ENCODE measurements around the gene TRPV4.

TRPV4 gene

GRCh38 chr12:109827566-109828550 is 5.3 kb downstream of the TRPV4 start:
- no peak for DNase-seq

GRCh38 chr12:109827080-109827479 is 6.1 kb downstream of the TRPV4 start:
- no peak for DNase-seq

GRCh38 chr12:109824731-109825130 is 8.5 kb downstream of the TRPV4 start:
- DNase-seq = no peak

DNA sequence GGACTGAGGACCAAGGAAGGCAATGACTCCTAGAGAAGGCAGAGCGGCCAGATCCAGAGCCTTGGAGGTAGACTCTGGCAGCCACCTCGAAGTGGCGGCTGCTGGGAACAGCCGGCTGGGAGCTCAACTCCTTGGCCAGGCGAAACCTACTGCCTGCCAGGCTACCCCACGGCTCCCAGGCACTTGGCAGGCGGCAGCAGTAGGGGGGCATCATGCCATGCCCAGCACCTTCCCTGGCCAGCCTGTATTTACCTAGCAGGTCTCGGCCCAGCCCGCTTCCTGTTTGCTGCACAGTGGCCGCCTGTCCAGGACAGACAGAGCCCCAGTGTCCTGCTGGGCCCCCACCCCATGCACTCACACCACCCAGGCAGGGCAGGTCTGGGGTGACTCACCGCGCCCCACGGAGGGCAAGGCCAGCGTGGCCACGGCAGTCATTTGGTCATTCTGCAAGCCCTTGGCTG is 10.2 kb downstream of the TRPV4 start:
- peak; percentile 24 for DNase-seq

DNA sequence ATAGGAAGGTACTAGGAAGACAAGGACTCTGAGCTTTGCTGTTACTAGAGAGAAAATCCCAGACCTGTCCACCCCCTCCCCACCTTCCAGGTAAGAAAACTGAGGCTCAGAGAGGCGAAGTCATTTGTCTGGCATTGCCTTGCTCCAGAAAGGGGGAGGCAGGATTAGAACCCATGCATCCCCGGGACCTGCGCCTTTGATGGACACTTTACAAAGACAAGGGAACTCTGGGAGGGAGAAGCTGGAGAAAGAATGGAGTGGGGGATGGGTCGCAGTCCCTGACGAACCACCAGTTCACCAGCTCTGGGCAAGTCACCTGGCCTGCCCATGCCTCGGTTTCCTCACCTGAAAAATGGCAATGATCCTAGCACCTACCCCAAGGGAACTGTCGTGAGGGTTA is 10.8 kb downstream of the TRPV4 start:
- DNase-seq = no peak

DNA sequence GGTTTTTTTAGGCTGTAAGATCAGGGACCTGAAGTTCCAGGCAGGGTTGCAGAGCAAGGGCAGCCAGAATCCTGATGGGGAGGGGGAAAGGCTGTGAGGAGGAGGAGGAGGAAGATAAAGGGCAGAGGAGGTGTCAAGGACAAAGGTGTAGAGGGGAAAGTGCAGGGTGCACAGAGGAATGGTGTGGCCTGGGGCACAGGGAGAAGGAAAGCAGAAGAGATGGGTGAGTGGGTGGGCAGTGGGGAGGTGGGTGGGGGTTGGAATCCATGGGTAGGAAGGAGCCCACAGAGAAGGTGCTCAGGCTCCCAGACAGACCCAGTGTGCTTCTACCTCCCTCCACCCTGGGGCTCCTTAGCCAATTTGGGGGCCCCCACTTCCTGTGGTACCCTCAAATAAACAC is 11.2 kb downstream of the TRPV4 start:
- no peak for DNase-seq

GRCh38 chr12:109820816-109821381 is 12.3 kb downstream of the TRPV4 start:
- peak; percentile 76 for DNase-seq

DNA sequence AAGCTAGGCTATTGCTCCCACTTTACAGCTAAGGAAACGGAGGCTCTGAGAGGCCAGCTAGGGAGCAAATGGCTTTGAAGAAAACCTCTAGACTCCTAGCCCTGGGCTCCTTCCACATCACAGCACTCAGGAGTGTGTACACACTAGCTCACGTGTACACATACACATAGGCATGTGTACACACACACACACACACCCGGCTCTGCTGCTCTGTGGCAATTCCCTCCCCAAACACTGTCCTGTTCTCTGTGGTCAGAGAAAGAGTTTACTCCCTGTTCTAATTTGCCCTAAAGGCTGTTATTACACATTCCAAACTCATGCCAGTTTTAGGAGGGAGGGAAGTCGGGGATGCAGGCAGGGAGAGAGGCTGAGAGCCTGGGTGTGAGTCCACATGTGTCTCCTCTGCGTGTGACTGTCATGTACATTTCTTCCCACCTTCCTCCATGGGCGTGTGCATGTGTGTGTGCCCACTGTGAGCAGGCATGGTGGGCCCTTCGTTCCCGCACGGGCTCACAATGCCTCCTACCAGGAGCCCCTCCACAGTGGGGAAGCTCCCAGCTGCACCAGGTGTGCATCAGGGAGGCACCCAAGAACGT is 14.2 kb downstream of the TRPV4 start:
- no peak for DNase-seq

DNA sequence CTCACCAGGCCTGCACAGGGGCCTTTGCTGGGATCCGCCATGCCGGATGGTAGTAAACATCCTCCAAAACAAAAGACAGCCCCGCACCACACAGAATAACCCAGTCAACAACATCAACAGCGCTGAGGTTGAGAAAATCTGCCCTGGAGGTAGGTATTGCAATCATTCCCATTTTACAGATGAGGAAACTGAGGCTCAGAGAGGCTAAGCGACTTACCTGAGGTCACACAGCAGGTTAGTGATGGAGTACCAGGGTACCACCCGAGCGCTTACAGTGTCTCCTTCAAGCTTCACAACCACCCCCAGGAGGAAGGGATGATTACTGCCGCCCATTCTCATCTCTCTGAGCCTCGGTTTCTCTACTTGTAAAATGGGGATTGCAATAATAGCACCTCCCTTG is 14.9 kb downstream of the TRPV4 start:
- no peak for DNase-seq

DNA sequence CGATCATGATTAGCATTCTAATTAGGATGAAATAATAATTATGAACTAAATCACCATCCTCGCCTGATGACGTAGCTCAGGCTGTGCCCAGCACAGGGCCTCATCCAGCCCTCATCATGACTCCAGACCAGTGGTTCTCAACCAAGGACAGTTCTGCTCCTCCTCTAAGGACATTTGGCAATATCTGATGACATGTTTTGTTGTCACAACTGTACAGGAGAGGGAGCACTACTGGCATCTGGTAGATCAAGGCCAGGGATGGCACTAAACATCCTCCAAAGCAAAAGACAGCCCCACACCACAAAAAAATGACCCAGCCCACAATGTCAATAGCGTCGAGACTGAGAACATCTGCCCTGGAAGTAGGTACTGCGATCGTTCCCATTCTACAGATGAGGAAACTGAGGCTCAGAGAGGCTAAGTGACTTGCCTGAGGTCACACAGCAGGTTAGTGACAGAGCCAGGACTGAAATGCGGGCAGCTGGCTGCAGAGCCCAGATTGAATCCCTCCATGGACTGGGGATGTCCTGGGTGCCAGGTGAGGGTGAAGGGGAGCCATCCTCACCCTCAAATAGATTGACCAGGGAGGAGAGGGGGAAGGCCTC is 15.5 kb downstream of the TRPV4 start:
- DNase-seq = no peak

DNA sequence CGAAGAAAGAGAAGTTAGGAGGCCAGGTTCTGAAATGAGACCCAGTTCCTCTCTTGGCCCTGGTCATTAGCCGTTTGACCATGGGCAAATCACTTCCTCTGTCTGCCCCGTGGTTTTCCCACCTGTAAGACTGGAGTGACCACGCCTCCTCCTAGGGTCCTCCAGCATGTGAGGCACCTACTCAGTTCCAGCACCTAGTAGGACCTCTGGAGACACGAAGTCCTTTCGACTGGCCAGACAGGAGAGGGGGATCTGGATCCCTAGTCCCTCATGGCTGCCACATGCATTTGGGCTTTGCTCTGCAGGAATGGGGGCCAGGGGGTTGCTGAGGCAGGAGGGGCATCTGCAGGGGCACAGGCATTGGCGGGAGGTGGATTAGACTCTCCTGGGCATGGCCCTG is 16.3 kb downstream of the TRPV4 start:
- no peak for DNase-seq

DNA sequence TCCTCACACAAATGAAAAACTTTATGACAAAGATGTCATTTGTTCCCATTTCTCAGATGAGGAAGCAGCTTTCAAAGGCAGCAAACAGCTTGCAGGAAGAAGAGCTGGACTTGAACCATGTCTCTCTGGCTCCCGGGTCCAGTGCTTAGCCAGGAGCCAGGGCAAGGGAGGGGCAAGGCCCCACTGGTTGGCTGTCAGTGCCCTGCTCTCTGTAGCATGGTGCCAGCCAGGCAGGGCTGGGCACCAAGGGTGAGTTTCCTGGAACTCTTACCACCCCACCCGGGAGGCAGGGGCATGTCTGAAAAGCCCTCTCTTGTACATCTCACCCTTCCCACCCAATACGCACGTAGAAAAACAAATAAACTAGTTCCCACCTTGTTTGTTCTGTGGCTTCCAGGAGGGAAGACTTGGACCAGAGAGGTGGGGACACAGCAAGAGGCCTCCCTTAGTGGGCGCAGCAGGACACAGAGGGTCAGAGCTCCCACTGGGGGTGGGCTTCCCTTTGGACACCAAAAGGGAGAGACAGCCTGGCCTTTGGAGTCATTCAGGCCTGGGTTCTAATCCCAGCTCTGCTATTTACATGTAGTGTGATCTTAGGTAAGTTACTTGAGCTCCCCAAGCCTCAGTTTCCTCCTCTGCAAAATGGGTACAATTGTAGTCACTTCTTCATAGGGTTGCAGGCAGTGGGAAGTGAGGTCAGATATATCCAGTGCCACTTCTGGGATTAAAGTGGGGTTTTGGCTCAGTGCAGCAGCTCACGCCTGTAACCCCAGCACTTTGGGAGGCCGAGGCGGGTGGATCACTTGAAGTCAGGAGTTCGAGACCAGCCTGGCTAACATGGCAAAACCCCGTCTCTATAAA is 17.2 kb downstream of the TRPV4 start:
- no peak for DNase-seq

GRCh38 chr12:109815225-109815624 is 18.0 kb downstream of the TRPV4 start:
- DNase-seq = no peak

GRCh38 chr12:109814600-109815150 is 18.5 kb downstream of the TRPV4 start:
- DNase-seq = no peak

- no peak for DNase-seq
Measured at GRCh38 chr12:109813810-109814416, 19.3 kb downstream of the TRPV4 start.

DNA sequence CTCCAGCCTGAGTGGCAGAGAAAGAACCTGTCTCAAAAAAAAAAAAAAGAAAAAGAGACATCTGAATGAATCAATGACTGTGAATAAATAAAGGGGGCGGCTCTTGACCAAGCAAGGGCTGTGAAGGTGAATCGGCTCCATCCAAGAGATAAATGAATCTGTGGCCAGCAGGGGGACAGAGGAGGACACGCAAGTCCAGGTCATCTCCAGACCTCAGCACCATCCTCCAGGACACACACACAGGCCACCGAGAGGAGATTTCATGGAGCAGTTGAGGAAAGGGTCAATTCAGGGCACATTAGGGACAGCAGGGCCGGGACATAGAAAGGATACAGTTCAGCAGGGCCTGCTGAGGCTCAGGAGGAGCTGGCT is 21.6 kb downstream of the TRPV4 start:
- DNase-seq = peak; percentile 55

- no peak for DNase-seq
Measured at GRCh38 chr12:109810954-109811623, 22.1 kb downstream of the TRPV4 start.

DNA sequence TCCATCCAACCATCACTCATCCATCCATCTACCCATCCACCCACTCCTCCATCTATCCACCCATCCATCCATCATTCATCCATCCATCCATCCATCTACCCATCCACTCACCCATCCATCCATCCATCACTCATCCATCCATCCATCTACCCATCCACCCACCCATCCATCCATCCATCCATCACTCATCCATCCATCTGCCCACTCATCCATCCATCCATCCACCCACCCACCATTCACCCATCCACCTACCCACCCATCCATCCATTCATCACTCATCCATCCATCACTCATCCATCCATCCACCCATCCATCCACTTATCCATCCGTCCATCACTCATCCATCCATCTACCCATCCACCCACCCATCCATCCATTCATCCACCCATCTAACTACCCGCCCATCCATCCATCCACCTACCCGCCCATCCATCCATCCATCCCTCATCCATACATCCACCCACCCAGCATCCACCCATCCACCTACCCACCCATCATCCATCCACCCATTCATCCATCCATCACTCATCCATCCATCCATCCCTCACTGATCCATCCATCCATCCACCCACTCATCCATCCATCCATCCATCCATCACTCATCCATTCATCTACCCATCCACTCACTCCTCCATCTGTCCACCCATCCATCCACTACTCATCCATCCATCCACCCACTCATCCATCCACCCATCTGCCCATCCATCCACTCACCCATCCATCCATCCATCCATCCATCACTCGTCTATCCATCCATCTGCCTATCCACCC is 24.1 kb downstream of the TRPV4 start:
- DNase-seq = no peak

DNA sequence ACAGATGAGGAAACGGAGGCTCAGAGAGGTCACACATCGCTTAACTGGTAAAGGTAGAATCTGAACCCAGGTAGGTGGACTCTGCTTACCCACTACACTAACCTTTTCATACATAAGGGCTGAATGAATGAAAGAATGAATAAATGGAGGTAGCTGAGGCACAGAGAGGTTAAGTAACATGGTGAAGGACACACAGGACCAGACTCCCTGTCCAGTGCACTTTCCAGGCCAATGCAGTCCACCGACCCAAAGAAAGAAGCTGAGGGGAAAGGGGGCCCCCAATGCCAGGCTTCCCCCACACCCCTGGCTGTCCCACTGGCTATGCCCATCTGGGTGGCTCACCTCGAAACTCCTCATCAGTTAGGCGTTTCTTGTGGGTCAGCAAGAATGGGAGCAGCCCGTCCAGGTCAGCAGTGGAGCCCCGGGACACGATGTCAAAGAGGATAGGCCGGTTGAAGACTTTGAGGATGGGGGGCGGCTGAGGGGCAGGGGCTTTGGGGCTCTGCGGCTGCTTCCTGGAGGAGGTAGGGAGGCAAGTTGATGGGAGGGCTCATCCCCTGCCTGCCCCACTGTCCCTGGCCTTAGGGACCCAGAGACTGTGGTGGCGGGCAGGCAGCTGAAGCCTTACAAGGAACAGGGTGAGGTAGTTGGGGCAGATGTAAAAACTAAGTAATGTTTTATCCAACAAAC is 25.1 kb downstream of the TRPV4 start:
- DNase-seq = no peak

Data from NCI-H146 (cell line).